Natural killer cell (primary cell): ENCODE results near the gene PANX2. TPM values are rescaled to one million over a fixed set of nuclear protein-coding genes. Genes with fewer than 3 reads are reported as not detected.
A peak's percentile ranks its signal among the peaks of the same experiment; 100 is the strongest.

ENCODE experiments used
- ATAC-seq, 3 donors: fragments of 150-1000 bp in 2 of 3; fragments of 200-7000 bp in 1 of 3; cut with Tn5 transposase; 1 replicate in 1 of 3; 2 replicates in 2 of 3; pipeline ENCODE4 v1.10.0; 2021; ENCODE audit warnings: mild to moderate bottlenecking in 2 of 3, moderate library complexity in 2 of 3
- DNase-seq, 2 donors: peaks; one replicate each; pipeline versions ENCODE4 v3.0.0 to v3.0.0-alpha.2; 2013 to 2021; ENCODE audit warnings: mixed read lengths in 1 of 2
- H3K27ac ChIP-seq: one replicate; pipeline ENCODE4 v1.5.1; 2013; ENCODE audit warnings: mild to moderate bottlenecking, low read length
- H3K27me3 ChIP-seq: one replicate; pipeline ENCODE4 v1.6.1; 2013; ENCODE audit warnings: low read length; ENCODE audit not compliant: control insufficient read depth, insufficient read depth
- H3K36me3 ChIP-seq: one replicate; pipeline ENCODE4 v1.6.1; 2013; ENCODE audit warnings: low read length; ENCODE audit not compliant: control insufficient read depth, insufficient read depth
- H3K4me1 ChIP-seq: one replicate; pipeline ENCODE4 v1.6.1; 2013; ENCODE audit warnings: low read length; ENCODE audit not compliant: control insufficient read depth, insufficient read depth
- H3K4me3 ChIP-seq: one replicate; pipeline ENCODE4 v1.5.1; 2013; ENCODE audit warnings: low read length
- H3K9me3 ChIP-seq: one replicate; pipeline ENCODE4 v1.6.1; 2013; ENCODE audit warnings: low read length; ENCODE audit not compliant: control insufficient read depth, insufficient read depth
- H3K27ac Mint-ChIP-seq, 2 donors: one replicate each; pipeline ENCODE4 v1.8.0; 2022; ENCODE audit warnings: mild to moderate bottlenecking in 2 of 2, mixed read lengths in 2 of 2, moderate library complexity in 1 of 2
- H3K27me3 Mint-ChIP-seq, 2 donors: one replicate each; pipeline ENCODE4 v1.8.0; 2022; ENCODE audit warnings: low read depth in 2 of 2, mixed read lengths in 2 of 2
- H3K36me3 Mint-ChIP-seq: one replicate; pipeline ENCODE4 v1.8.0; 2022; ENCODE audit warnings: mixed read lengths
- H3K4me1 Mint-ChIP-seq, 2 donors: one replicate each; pipeline ENCODE4 v1.8.0; 2022; ENCODE audit warnings: mixed read lengths in 2 of 2
- H3K4me3 Mint-ChIP-seq: one replicate; pipeline ENCODE4 v1.8.0; 2022; ENCODE audit warnings: mild to moderate bottlenecking, moderate library complexity, mixed read lengths
- H3K9me3 Mint-ChIP-seq, 2 donors: one replicate each; pipeline ENCODE4 v1.8.0; 2022; ENCODE audit warnings: mixed read lengths in 2 of 2
- WGBS: methylation state at CpG from one replicate; pipeline ENCODE4 v1.1.7; 2013; ENCODE audit warnings: missing lambda C conversion rate; ENCODE audit not compliant: insufficient coverage; 5-methylcytosine and 5-hydroxymethylcytosine counted together
- intact Hi-C: fragments of 100-400 bp; cut with micrococcal nuclease; formaldehyde crosslinking; loops from one replicate; pipeline ENCODE4 v1.14.2; 2022
- total RNA-seq, 4 donors: library from RNA; stranded (reverse); fragments of 120-200 nt in 1 of 4; gene quantifications; one replicate each; pipeline versions ENCODE4 v1.2.3 to v1.2.4, GENCODE V29; 2013 to 2022
- TF ChIP-seq, protein P1 (sequence below): fragments of 200-600 bp; IDR thresholded peaks from one replicate; pipeline ENCODE4 v1.8.0; 2022; ENCODE audit warnings: antibody characterized with exemption

Gene PANX2
- total RNA-seq, 3 donors from 2014 or later (not counting 1 experiment from before 2014, with no cell fraction given) = 0.16 to 3.4 (median 0.27) TPM

DNA sequence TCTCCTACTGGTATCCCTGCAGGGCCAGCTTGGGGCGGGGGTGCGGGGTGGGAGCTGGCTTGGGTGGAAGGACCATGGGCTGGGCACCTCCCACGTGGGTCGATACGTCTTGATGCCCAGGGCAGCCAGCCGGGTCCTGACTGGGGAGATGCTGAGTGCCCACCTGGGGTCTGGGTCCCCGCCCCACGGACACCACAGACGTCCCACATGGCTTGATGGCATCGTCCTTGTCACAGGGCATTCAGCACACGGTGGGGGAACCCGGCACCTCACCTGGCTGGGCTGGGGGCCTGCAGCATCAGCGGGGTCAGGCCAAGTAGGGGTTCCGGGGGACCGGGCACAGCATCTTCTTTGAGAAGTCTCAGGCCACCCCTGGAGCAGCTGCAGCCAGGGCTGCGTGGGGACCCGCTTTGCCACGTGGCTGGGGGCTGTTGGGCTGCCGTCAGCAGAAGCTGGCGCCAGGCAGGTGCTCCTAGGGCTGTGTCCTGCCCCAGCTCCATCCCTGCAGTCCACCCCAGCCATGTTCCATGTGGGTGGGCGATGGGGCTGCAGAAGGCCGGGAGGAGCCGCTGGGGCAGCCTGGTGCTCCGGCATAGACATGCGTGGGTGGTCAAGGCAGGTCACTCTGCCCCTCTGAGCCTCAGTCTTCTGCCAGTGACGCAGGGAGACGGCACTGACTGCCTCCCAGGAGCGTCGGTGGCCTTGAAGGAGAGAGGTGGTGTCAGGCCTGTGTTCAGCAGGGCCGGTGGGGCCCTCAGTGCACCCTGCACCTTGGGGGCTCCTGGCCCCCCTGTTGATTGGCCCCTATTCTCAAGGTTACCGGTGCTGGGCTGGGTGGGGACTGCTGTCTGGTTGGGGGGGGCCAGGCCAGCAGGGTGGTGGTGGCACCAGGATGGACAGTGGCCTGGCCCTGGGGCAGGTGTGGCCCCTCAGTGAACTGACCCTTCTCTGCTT lies 38.7 kb downstream of the PANX2 start:
- Histone ChIP-seq H3K9me3 (no peaks in the 10 kb centered on the region), H3K4me3 (no peak overlapping the region), H3K4me1 (peaks cover 18% of the 10 kb centered on the region), H3K27me3 (no peaks in the 10 kb centered on the region), H3K36me3 (peaks cover 38% of the 10 kb centered on the region), H3K27ac (no peak overlapping the region)
- peaks cover 15 to 16% of the 10 kb centered on the region in 2 donors for H3K4me1 Mint-ChIP-seq
- no peaks in the 10 kb centered on the region for H3K36me3 Mint-ChIP-seq
- TF ChIP-seq, protein P1, sequence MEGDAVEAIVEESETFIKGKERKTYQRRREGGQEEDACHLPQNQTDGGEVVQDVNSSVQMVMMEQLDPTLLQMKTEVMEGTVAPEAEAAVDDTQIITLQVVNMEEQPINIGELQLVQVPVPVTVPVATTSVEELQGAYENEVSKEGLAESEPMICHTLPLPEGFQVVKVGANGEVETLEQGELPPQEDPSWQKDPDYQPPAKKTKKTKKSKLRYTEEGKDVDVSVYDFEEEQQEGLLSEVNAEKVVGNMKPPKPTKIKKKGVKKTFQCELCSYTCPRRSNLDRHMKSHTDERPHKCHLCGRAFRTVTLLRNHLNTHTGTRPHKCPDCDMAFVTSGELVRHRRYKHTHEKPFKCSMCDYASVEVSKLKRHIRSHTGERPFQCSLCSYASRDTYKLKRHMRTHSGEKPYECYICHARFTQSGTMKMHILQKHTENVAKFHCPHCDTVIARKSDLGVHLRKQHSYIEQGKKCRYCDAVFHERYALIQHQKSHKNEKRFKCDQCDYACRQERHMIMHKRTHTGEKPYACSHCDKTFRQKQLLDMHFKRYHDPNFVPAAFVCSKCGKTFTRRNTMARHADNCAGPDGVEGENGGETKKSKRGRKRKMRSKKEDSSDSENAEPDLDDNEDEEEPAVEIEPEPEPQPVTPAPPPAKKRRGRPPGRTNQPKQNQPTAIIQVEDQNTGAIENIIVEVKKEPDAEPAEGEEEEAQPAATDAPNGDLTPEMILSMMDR = no peak
- 87% methylated on average over 31 of the region's 31 CpGs for WGBS
- no peaks in the 10 kb centered on the region for H3K9me3 Mint-ChIP-seq
- H3K27me3 Mint-ChIP-seq = no peaks in the 10 kb centered on the region
- ATAC-seq = peak; percentile 19 to 42 (median 33)
- intact Hi-C loops = loop anchor here (1.0 to 2.0 kb wide), 2 partner anchors 60 to 278 kb away; no protein-coding TSS in a partner anchor
- no peak for DNase-seq
- H3K27ac Mint-ChIP-seq = peak overlapping the region; percentile 38 to 70
- no peak overlapping the region for H3K4me3 Mint-ChIP-seq

DNA sequence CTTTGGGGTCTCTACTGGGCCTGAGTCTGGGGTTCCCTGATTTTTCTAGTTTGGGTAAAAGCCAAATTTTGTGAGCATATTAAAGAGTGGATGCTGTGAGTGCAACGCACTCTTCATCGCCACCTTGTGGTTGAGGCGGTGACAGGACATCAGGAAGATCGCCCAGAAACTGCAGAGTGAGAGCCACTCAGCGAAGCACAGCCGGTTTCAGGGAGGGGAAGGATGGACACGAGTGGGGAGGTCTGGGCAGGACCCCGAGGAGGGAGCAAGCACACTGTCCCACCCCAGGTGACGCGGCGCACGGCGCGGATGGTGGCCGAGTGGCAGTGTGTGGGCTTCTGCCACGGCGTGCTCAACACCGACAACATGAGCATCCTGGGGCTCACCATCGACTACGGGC lies 39.4 kb downstream of the PANX2 start:
- no peaks in the 10 kb centered on the region for H3K9me3 Mint-ChIP-seq
- intact Hi-C loops = loop anchor here (1.0 to 2.0 kb wide), 2 partner anchors 61 to 279 kb away; no protein-coding TSS in a partner anchor
- no peaks in the 10 kb centered on the region for H3K27me3 Mint-ChIP-seq
- H3K4me3 ChIP-seq = no peak overlapping the region
- DNase-seq (peak; percentile 72 to 90), ATAC-seq (peak; percentile 80 to 94 (median 83))
- no peak overlapping the region for H3K27ac ChIP-seq
- H3K4me3 Mint-ChIP-seq = no peak overlapping the region
- no peaks in the 10 kb centered on the region for H3K9me3 ChIP-seq
- H3K4me1 Mint-ChIP-seq = peaks cover 14% of the 10 kb centered on the region in 2 donors
- no peaks in the 10 kb centered on the region for H3K27me3 ChIP-seq
- 67% methylated on average over 20 of the region's 20 CpGs for whole genome bisulfite sequencing
- H3K4me1 ChIP-seq = peaks cover 16% of the 10 kb centered on the region
- H3K27ac Mint-ChIP-seq = peak overlapping the region; percentile 38 to 70
- peaks cover 40% of the 10 kb centered on the region for H3K36me3 ChIP-seq
- TF ChIP-seq, protein P1 = peak; percentile 73
- no peaks in the 10 kb centered on the region for H3K36me3 Mint-ChIP-seq

DNA sequence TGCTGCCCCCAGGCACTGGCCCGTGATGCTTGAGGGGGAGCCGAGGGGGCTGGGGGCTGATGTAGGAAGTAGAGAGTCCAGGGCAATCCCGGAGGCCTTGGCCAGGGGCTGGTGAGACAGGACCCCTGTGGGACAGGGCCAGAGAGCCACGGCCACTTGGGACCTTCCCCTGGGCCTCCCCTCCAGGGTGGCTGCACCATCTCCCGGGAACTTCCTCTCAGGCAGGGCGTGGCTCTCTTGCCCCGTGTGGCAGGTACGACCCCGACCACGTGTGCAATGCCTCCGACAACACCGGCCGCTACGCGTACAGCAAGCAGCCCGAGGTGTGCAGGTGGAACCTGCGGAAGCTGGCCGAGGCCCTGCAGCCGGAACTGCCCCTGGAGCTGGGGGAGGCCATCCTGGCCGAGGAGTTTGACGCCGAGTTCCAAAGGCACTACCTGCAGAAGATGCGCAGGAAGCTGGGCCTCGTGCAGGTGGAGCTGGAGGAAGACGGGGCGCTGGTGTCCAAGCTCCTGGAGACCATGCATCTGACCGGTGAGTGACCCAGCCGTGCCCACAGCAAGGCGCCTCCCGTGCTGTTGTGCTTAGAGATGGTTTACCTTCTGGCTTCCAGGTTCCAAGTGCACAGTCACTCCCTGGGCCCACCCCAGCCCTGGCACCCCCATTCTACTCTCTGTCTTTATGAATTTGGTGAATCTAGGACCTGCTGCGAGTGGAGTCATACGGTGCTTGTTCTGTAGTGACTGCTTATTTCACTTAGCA lies 40.0 kb downstream of the PANX2 start:
- H3K9me3 Mint-ChIP-seq = no peaks in the 10 kb centered on the region
- H3K4me1 Mint-ChIP-seq = peaks cover 11 to 14% of the 10 kb centered on the region in 2 donors
- H3K27ac Mint-ChIP-seq = peak overlapping the region in 1 of 2 donors; percentile 70
- no peaks in the 10 kb centered on the region for H3K36me3 Mint-ChIP-seq
- Histone ChIP-seq H3K27me3 (no peaks in the 10 kb centered on the region), H3K4me1 (peaks cover 15% of the 10 kb centered on the region), H3K4me3 (no peak overlapping the region), H3K36me3 (peaks cover 45% of the 10 kb centered on the region), H3K9me3 (no peaks in the 10 kb centered on the region), H3K27ac (no peak overlapping the region)
- WGBS = 91% methylated on average over 32 of the region's 32 CpGs
- no peak overlapping the region for H3K4me3 Mint-ChIP-seq
- ATAC-seq = no peak
- intact Hi-C loops = no loop called here
- no peaks in the 10 kb centered on the region for H3K27me3 Mint-ChIP-seq
- DNase-seq = no peak
- TF ChIP-seq, protein P1 = no peak
